ENCODE measurements around the gene INO80D.
"Not testable (repeated sequence)": the region's sequence is repeated elsewhere in the genome, so short reads cannot be mapped to it uniquely, and the experiment has no call there.

INO80D gene

GRCh38 chr2:206085742-206086445, at the start of gene INO80D:
Gene INO80D (minus strand): TSS chr2:206086174. CDS start chr2:206063016, 23,158 bp downstream.
- no peaks in the 10 kb centered on the region for H3K27me3 Mint-ChIP-seq
- H3K9me3 Mint-ChIP-seq = no peaks in the 10 kb centered on the region
- intact Hi-C loops (cut with micrococcal nuclease) = loop anchor here (1.0 kb wide), 1 partner anchor 73 kb away; the partner anchor contains the start of genes EEF1B2 and NDUFS1
- peak within 1 kb of the TSS; percentile 99 for H3K27ac Mint-ChIP-seq
- H3K4me1 Mint-ChIP-seq (ENCODE audit: low read depth) = peaks cover 16% of the 10 kb centered on the region
- H3K4me3 Mint-ChIP-seq = peak within 1 kb of the TSS; percentile 99
- H3K36me3 Mint-ChIP-seq (ENCODE audit: low read depth) = peaks cover 28% of the 10 kb centered on the region

- Mint-ChIP-seq H3K4me1 (ENCODE audit: low read depth) (no peaks in the 10 kb centered on the region), H3K36me3 (ENCODE audit: low read depth) (peaks cover 73% of the 10 kb centered on the region), H3K9me3 (no peaks in the 10 kb centered on the region), H3K27ac (no peak overlapping the region), H3K4me3 (no peak overlapping the region), H3K27me3 (no peaks in the 10 kb centered on the region)
- intact Hi-C loops (cut with micrococcal nuclease) = loop anchor here (5.0 to 10.0 kb wide), 2 partner anchors 103 to 125 kb away; no protein-coding TSS in a partner anchor
These were observed 41.7 kb upstream of the INO80D start for GRCh38 chr2:206127656-206128055.

- Mint-ChIP-seq H3K4me3 (no peak overlapping the region), H3K4me1 (ENCODE audit: low read depth) (no peaks in the 10 kb centered on the region), H3K27me3 (no peaks in the 10 kb centered on the region), H3K9me3 (no peaks in the 10 kb centered on the region), H3K27ac (no peak overlapping the region), H3K36me3 (ENCODE audit: low read depth) (peaks cover 76% of the 10 kb centered on the region)
- intact Hi-C loops (cut with micrococcal nuclease) = loop anchor here (5.0 to 10.0 kb wide), 2 partner anchors 101 to 124 kb away; no protein-coding TSS in a partner anchor
These were observed 39.9 kb upstream of the INO80D start for GRCh38 chr2:206125901-206126300.

GRCh38 chr2:206122569-206122968, 36.6 kb upstream of the INO80D start:
- intact Hi-C loops (cut with micrococcal nuclease) = loop anchor here (10.0 kb wide), 1 partner anchor 98 kb away; no protein-coding TSS in a partner anchor

GRCh38 chr2:206116278-206116677, 30.3 kb upstream of the INO80D start:
- peaks cover 9% of the 10 kb centered on the region for H3K9me3 Mint-ChIP-seq
- no peaks in the 10 kb centered on the region for H3K4me1 Mint-ChIP-seq (ENCODE audit: low read depth)
- H3K27me3 Mint-ChIP-seq = no peaks in the 10 kb centered on the region
- H3K27ac Mint-ChIP-seq = no peak overlapping the region
- intact Hi-C loops (cut with micrococcal nuclease) = no loop called here
- H3K36me3 Mint-ChIP-seq (ENCODE audit: low read depth) = peaks cover 48% of the 10 kb centered on the region
- H3K4me3 Mint-ChIP-seq = no peak overlapping the region

More at GRCh38 chr2:206122569-206122968, 36.6 kb upstream of the INO80D start:
- H3K27me3 Mint-ChIP-seq; H3K4me3 Mint-ChIP-seq; H3K4me1 Mint-ChIP-seq (ENCODE audit: low read depth); H3K27ac Mint-ChIP-seq; H3K9me3 Mint-ChIP-seq: not testable (repeated sequence)
- peaks cover 66% of the 10 kb centered on the region for H3K36me3 Mint-ChIP-seq (ENCODE audit: low read depth)

GRCh38 chr2:206115026-206115578, 29.1 kb upstream of the INO80D start:
- Mint-ChIP-seq H3K27ac (no peak overlapping the region), H3K27me3 (no peaks in the 10 kb centered on the region)
- intact Hi-C loops (cut with micrococcal nuclease) = no loop called here

GRCh38 chr2:206112846-206113547, 27.0 kb upstream of the INO80D start:
- intact Hi-C loops (cut with micrococcal nuclease) = no loop called here
- Mint-ChIP-seq H3K27me3 (no peaks in the 10 kb centered on the region), H3K4me3 (no peak overlapping the region), H3K27ac (no peak overlapping the region), H3K4me1 (ENCODE audit: low read depth) (no peaks in the 10 kb centered on the region), H3K36me3 (ENCODE audit: low read depth) (peaks cover 23% of the 10 kb centered on the region), H3K9me3 (peaks cover 9% of the 10 kb centered on the region)

More at GRCh38 chr2:206115026-206115578, 29.1 kb upstream of the INO80D start:
- no peaks in the 10 kb centered on the region for H3K4me1 Mint-ChIP-seq (ENCODE audit: low read depth)
- H3K4me3 Mint-ChIP-seq = no peak overlapping the region
- H3K36me3 Mint-ChIP-seq (ENCODE audit: low read depth) = peaks cover 36% of the 10 kb centered on the region
- peaks cover 9% of the 10 kb centered on the region for H3K9me3 Mint-ChIP-seq

GRCh38 chr2:206112108-206112507, 26.1 kb upstream of the INO80D start:
- Mint-ChIP-seq H3K9me3 (peaks cover 9% of the 10 kb centered on the region), H3K36me3 (ENCODE audit: low read depth) (peaks cover 23% of the 10 kb centered on the region), H3K27me3 (no peaks in the 10 kb centered on the region), H3K4me1 (ENCODE audit: low read depth) (no peaks in the 10 kb centered on the region), H3K27ac (no peak overlapping the region), H3K4me3 (no peak overlapping the region)
- intact Hi-C loops (cut with micrococcal nuclease) = no loop called here

GRCh38 chr2:206108713-206109112, 22.7 kb upstream of the INO80D start:
- Mint-ChIP-seq H3K4me3 (no peak overlapping the region), H3K27me3 (no peaks in the 10 kb centered on the region), H3K9me3 (peaks cover 9% of the 10 kb centered on the region), H3K36me3 (ENCODE audit: low read depth) (peaks cover 9% of the 10 kb centered on the region), H3K4me1 (ENCODE audit: low read depth) (no peaks in the 10 kb centered on the region), H3K27ac (no peak overlapping the region)
- intact Hi-C loops (cut with micrococcal nuclease) = no loop called here

- H3K27ac Mint-ChIP-seq = no peak overlapping the region
These were observed 19.6 kb upstream of the INO80D start for GRCh38 chr2:206105541-206105940.

GRCh38 chr2:206105038-206105437, 19.1 kb upstream of the INO80D start:
- Mint-ChIP-seq H3K27me3 (no peaks in the 10 kb centered on the region), H3K36me3 (ENCODE audit: low read depth) (no peaks in the 10 kb centered on the region), H3K4me1 (ENCODE audit: low read depth) (no peaks in the 10 kb centered on the region), H3K27ac (no peak overlapping the region), H3K4me3 (no peak overlapping the region), H3K9me3 (no peaks in the 10 kb centered on the region)
- intact Hi-C loops (cut with micrococcal nuclease) = no loop called here

More at GRCh38 chr2:206105541-206105940, 19.6 kb upstream of the INO80D start:
- Mint-ChIP-seq H3K4me3 (no peak overlapping the region), H3K4me1 (ENCODE audit: low read depth) (no peaks in the 10 kb centered on the region), H3K9me3 (no peaks in the 10 kb centered on the region), H3K36me3 (ENCODE audit: low read depth) (no peaks in the 10 kb centered on the region), H3K27me3 (no peaks in the 10 kb centered on the region)
- intact Hi-C loops (cut with micrococcal nuclease) = no loop called here

- Mint-ChIP-seq H3K27ac (peak overlapping the region; percentile 25), H3K4me3 (peak overlapping the region; percentile 51), H3K4me1 (ENCODE audit: low read depth) (peaks cover 10% of the 10 kb centered on the region)
- H3K9me3 Mint-ChIP-seq; H3K27me3 Mint-ChIP-seq; H3K36me3 Mint-ChIP-seq (ENCODE audit: low read depth); intact Hi-C loops (cut with micrococcal nuclease): not testable (repeated sequence)
These were observed 12.9 kb upstream of the INO80D start for GRCh38 chr2:206098872-206099271.

- peaks cover 10% of the 10 kb centered on the region for H3K4me1 Mint-ChIP-seq (ENCODE audit: low read depth)
- peak overlapping the region; percentile 51 for H3K4me3 Mint-ChIP-seq
- H3K27ac Mint-ChIP-seq = peak overlapping the region; percentile 25
- H3K36me3 Mint-ChIP-seq (ENCODE audit: low read depth) = peaks cover under 1% of the 10 kb centered on the region
- H3K27me3 Mint-ChIP-seq = no peaks in the 10 kb centered on the region
- intact Hi-C loops (cut with micrococcal nuclease) = no loop called here
- no peaks in the 10 kb centered on the region for H3K9me3 Mint-ChIP-seq
These were observed 12.5 kb upstream of the INO80D start for GRCh38 chr2:206098471-206098870.

- intact Hi-C loops (cut with micrococcal nuclease) = no loop called here
- peaks cover 7% of the 10 kb centered on the region for H3K36me3 Mint-ChIP-seq (ENCODE audit: low read depth)
- H3K27ac Mint-ChIP-seq = no peak overlapping the region
- no peaks in the 10 kb centered on the region for H3K27me3 Mint-ChIP-seq
- H3K4me3 Mint-ChIP-seq = no peak overlapping the region
- no peaks in the 10 kb centered on the region for H3K9me3 Mint-ChIP-seq
- H3K4me1 Mint-ChIP-seq (ENCODE audit: low read depth) = peaks cover 10% of the 10 kb centered on the region
These were observed 10.9 kb upstream of the INO80D start for GRCh38 chr2:206096876-206097275.
